Aorta (tissue), 5 donors: ENCODE results near the gene SEMA5A. TPM values are rescaled to one million over a fixed set of nuclear protein-coding genes. Genes with fewer than 3 reads are reported as not detected.

Experiments used
- ATAC-seq: fragments of 200-7000 bp; cut with Tn5 transposase; one replicate; pipeline ENCODE4 v1.9.1; 2022; ENCODE audit warnings: moderate library complexity; ENCODE audit not compliant: low FRiP score
- DNase-seq, 2 donors: peaks; one replicate each; pipeline ENCODE4 v3.0.0-alpha.2; 2020
- H3K27ac ChIP-seq, 2 donors: one replicate each; pipeline ENCODE4 v1.5.1; 2013; ENCODE audit warnings: low read length in 2 of 2, mild to moderate bottlenecking in 2 of 2, moderate library complexity in 2 of 2, control low read depth in 1 of 2, inconsistent platforms in 1 of 2, low read depth in 1 of 2
- H3K27me3 ChIP-seq, 2 donors: one replicate each; pipeline ENCODE4 v1.6.1; 2013; ENCODE audit warnings: control low read depth in 1 of 2, low read length in 1 of 2, mild to moderate bottlenecking in 1 of 2, moderate library complexity in 1 of 2; ENCODE audit not compliant: insufficient read depth in 2 of 2, control insufficient read depth in 1 of 2
- H3K36me3 ChIP-seq, 2 donors: one replicate each; pipeline ENCODE4 v1.6.1; 2013; ENCODE audit warnings: control low read depth in 1 of 2, low read length in 1 of 2, mild to moderate bottlenecking in 1 of 2; ENCODE audit not compliant: insufficient read depth in 2 of 2, control insufficient read depth in 1 of 2
- H3K4me1 ChIP-seq, 2 donors: one replicate each; pipeline ENCODE4 v1.6.1; 2013; ENCODE audit warnings: low read length in 2 of 2, control low read depth in 1 of 2, mild to moderate bottlenecking in 1 of 2, moderate library complexity in 1 of 2; ENCODE audit not compliant: insufficient read depth in 2 of 2, control insufficient read depth in 1 of 2
- H3K4me3 ChIP-seq, 2 donors: one replicate each; pipeline ENCODE4 v1.5.1; 2013; ENCODE audit warnings: low read length in 2 of 2, control low read depth in 1 of 2, mild to moderate bottlenecking in 1 of 2
- H3K9me3 ChIP-seq: one replicate; pipeline ENCODE4 v1.6.1; 2013; ENCODE audit warnings: mild to moderate bottlenecking, low read length; ENCODE audit not compliant: control insufficient read depth
- WGBS, 2 donors: extraction: QIAGEN DNeasy Blood & Tissue Kit; methylation state at CpG; one replicate each; pipeline ENCODE4 v1.1.7; 2013; 5-methylcytosine and 5-hydroxymethylcytosine counted together
- intact Hi-C, 2 donors: fragments of 100-400 bp; cut with DNase I; formaldehyde crosslinking; loops; one replicate each; pipeline versions ENCODE4 v1.14.2 to v1.15.0; 2022
- polyA plus RNA-seq, 2 donors: library from polyadenylated mRNA; stranded (reverse); fragments of 200-250 nt; gene quantifications; one replicate each; pipeline ENCODE4 v1.2.3, GENCODE V29; 2013
- total RNA-seq, 2 donors: library from RNA; stranded (reverse); fragmentation: NEBNext Ultra II Directional; extraction: Animal tissue kit (Norgen Biotek cat#: 25700); gene quantifications; one replicate each; pipeline ENCODE4 v1.2.1, GENCODE V29; 2021
- donor health status: healthy with polysubstance abuse.
- donor health status: Bipolar disorder and iron deficiency.
- donor health status: DM: no; HTN: no; CAD: no.
- donor health status: DM: no; HTN: no; CAD: no.
- donor health status: DM: yes; HTN: yes; CAD: no.

The SEMA5A gene
- total and polyA plus RNA-seq, 4 donors: 1.8 to 21.8 (median 12.7) TPM

GRCh38 chr5:9245071-9245470 is 300.8 kb downstream of the SEMA5A start:
- H3K4me3 ChIP-seq: no peak overlapping the region
- 71 to 76% methylated on average over 3 of the region's 3 CpGs for WGBS, 2 donors
- intact Hi-C loops: no loop called here
- H3K4me1 ChIP-seq: no peaks in the 10 kb centered on the region
- no peaks in the 10 kb centered on the region for H3K9me3 ChIP-seq
- ATAC-seq (no peak), DNase-seq (no peak)
- no peaks in the 10 kb centered on the region for H3K27me3 ChIP-seq
- no peak overlapping the region for H3K27ac ChIP-seq
- no peaks in the 10 kb centered on the region for H3K36me3 ChIP-seq

GRCh38 chr5:9244417-9244816 is 301.5 kb downstream of the SEMA5A start:
- Histone ChIP-seq H3K36me3 (no peaks in the 10 kb centered on the region), H3K4me3 (no peak overlapping the region), H3K27me3 (no peaks in the 10 kb centered on the region), H3K9me3 (no peaks in the 10 kb centered on the region), H3K27ac (no peak overlapping the region), H3K4me1 (no peaks in the 10 kb centered on the region)
- ATAC-seq (no peak), DNase-seq (no peak)
- WGBS, 2 donors: 83 to 86% methylated on average over 4 of the region's 4 CpGs
- intact Hi-C loops: no loop called here

GRCh38 chr5:9241479-9242305 is 304.2 kb downstream of the SEMA5A start:
- 94% methylated on average over 9 of the region's 9 CpGs for WGBS, 2 donors
- H3K27ac ChIP-seq: no peak overlapping the region
- H3K36me3 ChIP-seq: no peaks in the 10 kb centered on the region
- DNase-seq (no peak), ATAC-seq (no peak)
- H3K27me3 ChIP-seq: no peaks in the 10 kb centered on the region
- no peak overlapping the region for H3K4me3 ChIP-seq
- intact Hi-C loops: no loop called here
- H3K9me3 ChIP-seq: no peaks in the 10 kb centered on the region
- H3K4me1 ChIP-seq: no peaks in the 10 kb centered on the region

- ATAC-seq: no peak
- WGBS, 2 donors: 82 to 87% methylated on average over 2 of the region's 2 CpGs
- intact Hi-C loops: no loop called here
- H3K27ac ChIP-seq: no peak overlapping the region
- no peaks in the 10 kb centered on the region for H3K9me3 ChIP-seq
- no peaks in the 10 kb centered on the region for H3K27me3 ChIP-seq
- no peaks in the 10 kb centered on the region for H3K36me3 ChIP-seq
- no peak overlapping the region for H3K4me3 ChIP-seq
- no peaks in the 10 kb centered on the region for H3K4me1 ChIP-seq
- no peak for DNase-seq
Observed at GRCh38 chr5:9240431-9240830, 305.4 kb downstream of the SEMA5A start.

GRCh38 chr5:9239626-9240025 is 306.2 kb downstream of the SEMA5A start:
- Histone ChIP-seq H3K27me3 (no peaks in the 10 kb centered on the region), H3K4me1 (no peaks in the 10 kb centered on the region), H3K4me3 (no peak overlapping the region), H3K27ac (no peak overlapping the region), H3K9me3 (no peaks in the 10 kb centered on the region), H3K36me3 (no peaks in the 10 kb centered on the region)
- intact Hi-C loops: no loop called here
- WGBS, 2 donors: 47 to 49% methylated on average over 2 of the region's 2 CpGs
- ATAC-seq (no peak), DNase-seq (no peak)

GRCh38 chr5:9239071-9239470 is 306.8 kb downstream of the SEMA5A start:
- Histone ChIP-seq H3K27ac (no peak overlapping the region), H3K27me3 (no peaks in the 10 kb centered on the region), H3K36me3 (no peaks in the 10 kb centered on the region), H3K9me3 (no peaks in the 10 kb centered on the region), H3K4me1 (no peaks in the 10 kb centered on the region), H3K4me3 (no peak overlapping the region)
- intact Hi-C loops: no loop called here
- no peak for DNase-seq
- no peak for ATAC-seq

GRCh38 chr5:9233712-9234111 is 312.2 kb downstream of the SEMA5A start:
- ATAC-seq (no peak), DNase-seq (no peak)
- Histone ChIP-seq H3K4me1 (peaks cover 0 to 3% of the 10 kb centered on the region in 2 donors), H3K27ac (no peak overlapping the region), H3K27me3 (no peaks in the 10 kb centered on the region), H3K4me3 (no peak overlapping the region), H3K9me3 (no peaks in the 10 kb centered on the region), H3K36me3 (no peaks in the 10 kb centered on the region)
- intact Hi-C loops: no loop called here

GRCh38 chr5:9233035-9233434 is 312.8 kb downstream of the SEMA5A start:
- ATAC-seq: no peak
- no peaks in the 10 kb centered on the region for H3K9me3 ChIP-seq
- no peak for DNase-seq
- no peak overlapping the region for H3K4me3 ChIP-seq
- H3K27me3 ChIP-seq: no peaks in the 10 kb centered on the region
- no peak overlapping the region for H3K27ac ChIP-seq
- WGBS, 2 donors: 6 to 23% methylated on average over 2 of the region's 2 CpGs
- intact Hi-C loops: no loop called here
- H3K36me3 ChIP-seq: peaks cover 0 to under 1% of the 10 kb centered on the region in 2 donors
- peaks cover 0 to 3% of the 10 kb centered on the region in 2 donors for H3K4me1 ChIP-seq

GRCh38 chr5:9231842-9232241 is 314.0 kb downstream of the SEMA5A start:
- H3K4me1 ChIP-seq: peaks cover 0 to 3% of the 10 kb centered on the region in 2 donors
- DNase-seq: no peak
- ATAC-seq: no peak
- WGBS, 2 donors: 79 to 82% methylated on average over 2 of the region's 2 CpGs
- no peak overlapping the region for H3K4me3 ChIP-seq
- intact Hi-C loops: no loop called here
- peaks cover 0 to 1% of the 10 kb centered on the region in 2 donors for H3K36me3 ChIP-seq
- H3K27ac ChIP-seq: no peak overlapping the region
- no peaks in the 10 kb centered on the region for H3K9me3 ChIP-seq
- no peaks in the 10 kb centered on the region for H3K27me3 ChIP-seq
